AG04450 (cell line): ENCODE results near the gene CA7. TPM values are rescaled to one million over a fixed set of nuclear protein-coding genes. Genes with fewer than 3 reads are reported as not detected.

Source experiments
- CTCF ChIA-PET: fragments of 300-600, 350-600 bp; formaldehyde crosslinking; extraction: SDS; loops from one replicate; lab custom pipeline; 2022; ENCODE audit warnings: antibody characterized with exemption, inconsistent platforms; lab: Charles Lee
- POLR2A ChIA-PET: fragments of 350-600 bp; formaldehyde crosslinking; extraction: SDS; loops from one replicate; lab custom pipeline; 2021; ENCODE audit warnings: antibody characterized with exemption, inconsistent platforms; lab: Yijun Ruan, JAX
- DNase-seq: peaks from one replicate; pipeline ENCODE4 v3.0.0-alpha.2; 2011; ENCODE audit warnings: low read depth, low spot score
- H3K27ac ChIP-seq: one replicate; pipeline ENCODE4 v1.5.1; 2012; ENCODE audit warnings: low read depth, low read length, control low read depth
- H3K27me3 ChIP-seq: one replicate; pipeline ENCODE4 v1.6.0; 2012; ENCODE audit warnings: low read length; ENCODE audit not compliant: control insufficient read depth, insufficient read depth
- H3K4me3 ChIP-seq: 2 replicates; pipeline ENCODE4 v1.5.1; 2011; ENCODE audit warnings: mild to moderate bottlenecking, low read depth, low read length, control low read depth
- H3K9me3 ChIP-seq: 2 replicates; pipeline ENCODE4 v1.5.1; 2012; ENCODE audit warnings: low read length; ENCODE audit not compliant: control insufficient read depth, insufficient read depth
- CTCF ChIP-seq: IDR thresholded peaks from 2 replicates; pipeline ENCODE4 v1.5.1; 2011; ENCODE audit warnings: low read depth, low read length, control low read depth, inconsistent platforms
- polyA plus RNA-seq: library from polyadenylated mRNA; depleted of rRNA; stranded (reverse); fragments of >200 nt; gene quantifications from 2 replicates; pipeline ENCODE4 v1.2.3, GENCODE V29; 2011

CA7 gene
- polyA plus RNA-seq, 1 experiment: not detected

DNA sequence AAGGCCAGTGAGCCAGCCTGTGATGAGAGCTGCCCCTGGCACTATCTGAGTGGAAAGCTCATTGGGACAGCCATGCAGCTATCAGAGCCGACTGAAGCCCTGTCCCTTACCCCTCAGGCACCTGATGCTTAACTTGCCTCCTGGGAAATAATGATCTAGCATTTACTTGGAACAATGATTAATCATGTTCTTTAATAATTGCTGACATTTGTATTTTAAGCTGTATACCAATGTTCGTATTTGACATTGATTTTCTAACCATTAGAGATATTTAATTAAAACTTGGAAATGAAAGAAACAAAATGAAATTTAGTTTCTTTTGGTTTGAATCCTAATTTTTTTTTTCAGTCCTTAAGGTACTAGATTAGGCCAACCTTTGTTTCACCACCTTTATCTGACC, 46.6 kb downstream of the CA7 start:
- DNase-seq: no peak

GRCh38 chr16:66891360-66891759, 47.1 kb downstream of the CA7 start:
- no peaks in the 10 kb centered on the region for H3K27me3 ChIP-seq
- no peak for TF ChIP-seq CTCF
- no peaks in the 10 kb centered on the region for H3K9me3 ChIP-seq
- ChIA-PET CTCF (interaction anchor here (1.6 to 2.2 kb wide), 2 partner anchors 24 to 56 kb away, joined by 5 to 12 read pairs; no protein-coding TSS in a partner anchor), POLR2A (no interaction called here)
- no peak for DNase-seq
- no peak overlapping the region for H3K4me3 ChIP-seq
- H3K27ac ChIP-seq: no peak overlapping the region

More for the DNA sequence above, 46.6 kb downstream of the CA7 start:
- ChIA-PET POLR2A (no interaction called here), CTCF (interaction anchor here (0.5 to 1.8 kb wide), 5 partner anchors 18 to 279 kb away, joined by 3 to 7 read pairs (median 4); partner anchors contain the start of genes NAE1 and NOL3)
- no peak for TF ChIP-seq CTCF
- Histone ChIP-seq H3K9me3 (no peaks in the 10 kb centered on the region), H3K27ac (no peak overlapping the region), H3K4me3 (no peak overlapping the region), H3K27me3 (no peaks in the 10 kb centered on the region)

- Histone ChIP-seq H3K9me3 (no peaks in the 10 kb centered on the region), H3K4me3 (no peak overlapping the region), H3K27me3 (no peaks in the 10 kb centered on the region), H3K27ac (no peak overlapping the region)
- ChIA-PET POLR2A (no interaction called here), CTCF (interaction anchor here (0.6 to 2.2 kb wide), 7 partner anchors 18 to 241 kb away, joined by 3 to 12 read pairs (median 6); partner anchors contain the start of gene NAE1)
- no peak for TF ChIP-seq CTCF
- no peak for DNase-seq
Observed at GRCh38 chr16:66891797-66892196, 47.6 kb downstream of the CA7 start.

- ChIA-PET CTCF (interaction anchor here (0.5 to 5.6 kb wide), 10 partner anchors 8 to 259 kb away, joined by 3 to 77 read pairs (median 10); partner anchors contain the start of gene RRAD), POLR2A (no interaction called here)
- Histone ChIP-seq H3K4me3 (no peak overlapping the region), H3K27ac (no peak overlapping the region), H3K9me3 (no peaks in the 10 kb centered on the region), H3K27me3 (no peaks in the 10 kb centered on the region)
- no peak for DNase-seq
- no peak for TF ChIP-seq CTCF
Observed at GRCh38 chr16:66894055-66894454, 49.8 kb downstream of the CA7 start.

DNA sequence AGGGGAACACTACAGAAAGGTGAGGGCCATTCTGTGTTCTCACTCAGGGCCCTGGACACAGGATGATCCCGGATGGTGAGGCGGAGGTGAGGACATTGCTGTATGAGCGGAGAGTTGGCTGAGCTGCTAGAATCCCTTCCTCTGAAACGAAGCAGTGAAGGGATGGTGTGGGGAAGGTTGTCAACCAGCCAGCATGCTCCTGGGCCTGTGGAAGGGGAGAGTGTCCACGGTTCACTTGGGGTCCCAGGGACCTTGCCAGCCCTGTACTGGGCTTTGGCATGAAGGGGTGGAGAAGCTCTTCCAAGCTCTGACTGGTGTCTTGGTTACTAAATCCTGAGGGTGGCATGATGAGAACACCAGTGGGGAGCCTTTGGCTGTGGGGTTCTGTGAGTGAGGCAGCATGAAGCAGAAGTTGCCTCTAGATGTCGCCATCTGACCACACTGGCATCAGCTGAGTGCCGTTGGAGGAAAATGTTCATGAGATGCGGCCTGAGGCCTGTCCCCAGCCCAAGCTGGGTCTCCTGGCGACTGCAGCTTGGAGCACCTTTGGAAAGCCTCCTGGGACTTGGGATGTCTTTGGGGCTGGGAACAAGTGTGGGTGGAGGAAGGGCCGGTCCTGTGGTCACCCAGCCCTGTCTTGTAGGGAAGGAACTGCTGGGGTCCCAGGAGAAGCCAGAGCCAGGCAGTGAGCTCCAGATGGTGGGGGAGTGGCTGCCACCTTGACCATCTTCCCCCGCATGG, 50.9 kb downstream of the CA7 start:
- Histone ChIP-seq H3K27ac (peak overlapping the region; percentile 11), H3K27me3 (no peaks in the 10 kb centered on the region), H3K4me3 (no peak overlapping the region), H3K9me3 (no peaks in the 10 kb centered on the region)
- CTCF ChIA-PET: interaction anchor here (0.6 to 5.6 kb wide), 30 partner anchors 9 to 260 kb away, joined by 3 to 77 read pairs (median 5); partner anchors contain the start of genes CDH16, CES3 and RRAD
- TF ChIP-seq CTCF: peak; percentile 93
- POLR2A ChIA-PET: interaction anchor here (1.0 to 1.8 kb wide), 2 partner anchors 32 to 38 kb away, joined by 3 to 4 read pairs; no protein-coding TSS in a partner anchor
- DNase-seq: no peak
